ENCODE measurements around the gene RLF. TPM values are rescaled to one million over a fixed set of nuclear protein-coding genes. Genes with fewer than 3 reads are reported as not detected.

RLF gene
- total and polyA plus RNA-seq, 9 donors, result 6.9 to 29.3 (median 18.0) TPM

- Histone ChIP-seq H3K4me3 (no peak overlapping the region), H3K27ac (no peak overlapping the region), H3K9me3 (no peaks in the 10 kb centered on the region), H3K4me1 (ENCODE audit: insufficient read depth) (no peaks in the 10 kb centered on the region), H3K36me3 (no peaks in the 10 kb centered on the region), H3K27me3 (no peaks in the 10 kb centered on the region)
- TF ChIP-seq, protein P1, sequence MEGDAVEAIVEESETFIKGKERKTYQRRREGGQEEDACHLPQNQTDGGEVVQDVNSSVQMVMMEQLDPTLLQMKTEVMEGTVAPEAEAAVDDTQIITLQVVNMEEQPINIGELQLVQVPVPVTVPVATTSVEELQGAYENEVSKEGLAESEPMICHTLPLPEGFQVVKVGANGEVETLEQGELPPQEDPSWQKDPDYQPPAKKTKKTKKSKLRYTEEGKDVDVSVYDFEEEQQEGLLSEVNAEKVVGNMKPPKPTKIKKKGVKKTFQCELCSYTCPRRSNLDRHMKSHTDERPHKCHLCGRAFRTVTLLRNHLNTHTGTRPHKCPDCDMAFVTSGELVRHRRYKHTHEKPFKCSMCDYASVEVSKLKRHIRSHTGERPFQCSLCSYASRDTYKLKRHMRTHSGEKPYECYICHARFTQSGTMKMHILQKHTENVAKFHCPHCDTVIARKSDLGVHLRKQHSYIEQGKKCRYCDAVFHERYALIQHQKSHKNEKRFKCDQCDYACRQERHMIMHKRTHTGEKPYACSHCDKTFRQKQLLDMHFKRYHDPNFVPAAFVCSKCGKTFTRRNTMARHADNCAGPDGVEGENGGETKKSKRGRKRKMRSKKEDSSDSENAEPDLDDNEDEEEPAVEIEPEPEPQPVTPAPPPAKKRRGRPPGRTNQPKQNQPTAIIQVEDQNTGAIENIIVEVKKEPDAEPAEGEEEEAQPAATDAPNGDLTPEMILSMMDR (IDR thresholded peaks at IDR 0.05), result no peak
- TF ChIP-seq POLR2A (IDR thresholded peaks at IDR 0.05), result no peak
- no peak for TF ChIP-seq EP300 (IDR thresholded peaks at IDR 0.05)
- no peak for DNase-seq
- intact Hi-C loops (cut with DNase I), result no loop called here
- whole genome bisulfite sequencing, 3 donors, result 50 to 57% (median 53%) methylated on average over 2 of the region's 2 CpGs
Measured at GRCh38 chr1:40243351-40243750, 82.2 kb downstream of the RLF start.

DNA sequence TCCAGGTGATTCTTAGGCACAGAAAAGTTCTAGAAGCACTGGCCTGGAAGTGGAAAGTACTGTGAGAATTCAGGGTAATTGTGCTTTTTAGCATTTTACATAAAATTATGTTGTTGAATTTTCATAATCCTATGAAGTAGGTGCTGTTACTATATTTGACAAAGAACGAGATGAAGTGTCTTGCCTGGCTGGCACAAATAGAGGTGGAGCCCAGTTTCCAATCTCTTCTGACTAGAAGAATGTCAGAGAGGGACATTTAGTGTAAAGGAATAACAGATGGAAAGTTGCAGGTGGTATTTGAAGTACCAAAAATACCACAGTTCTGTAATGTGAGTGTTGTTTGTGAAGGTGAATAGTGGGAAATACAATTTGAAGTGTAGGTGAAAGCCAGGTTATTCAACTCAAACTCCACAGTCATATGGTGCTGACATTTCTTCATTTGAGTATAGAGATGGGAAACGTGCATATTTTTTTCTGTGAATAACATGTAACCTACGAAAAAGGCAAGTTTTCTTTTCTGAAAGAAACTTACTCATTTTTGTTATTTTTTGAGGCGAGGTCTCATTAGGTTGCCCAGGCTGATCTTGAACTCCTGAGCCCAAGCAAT, 83.1 kb downstream of the RLF start:
- Histone ChIP-seq H3K9me3 (no peaks in the 10 kb centered on the region), H3K36me3 (no peaks in the 10 kb centered on the region), H3K4me1 (ENCODE audit: insufficient read depth) (no peaks in the 10 kb centered on the region), H3K27ac (no peak overlapping the region), H3K27me3 (no peaks in the 10 kb centered on the region), H3K4me3 (no peak overlapping the region)
- DNase-seq, result no peak
- WGBS, 3 donors, result 56 to 67% (median 60%) methylated on average over 4 of the region's 4 CpGs
- TF ChIP-seq POLR2A (IDR thresholded peaks at IDR 0.05) (no peak), EP300 (IDR thresholded peaks at IDR 0.05) (no peak)
- TF ChIP-seq, protein P1 (IDR thresholded peaks at IDR 0.05), result no peak
- intact Hi-C loops (cut with DNase I), result no loop called here

DNA sequence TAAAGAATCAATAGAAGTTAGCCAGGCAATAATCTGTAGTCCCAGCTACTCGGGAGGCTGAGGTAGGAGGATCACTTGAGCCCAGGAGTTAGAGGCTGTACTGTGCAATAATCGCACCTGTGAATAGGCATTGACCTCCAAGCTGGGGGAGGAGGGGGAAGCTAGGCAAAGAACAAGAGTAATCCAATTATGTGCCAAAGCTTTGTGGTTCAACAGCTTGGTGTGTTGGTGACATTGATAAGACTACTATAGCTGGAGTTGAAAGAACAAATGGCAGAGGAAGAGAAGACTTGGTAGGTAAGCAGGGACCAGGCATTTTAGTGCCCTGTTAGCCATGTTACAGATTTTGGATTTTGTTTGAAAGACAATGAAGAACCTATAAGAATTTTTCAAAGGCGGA, 84.5 kb downstream of the RLF start:
- Histone ChIP-seq H3K27me3 (no peaks in the 10 kb centered on the region), H3K9me3 (no peaks in the 10 kb centered on the region), H3K4me3 (no peak overlapping the region), H3K4me1 (ENCODE audit: insufficient read depth) (no peaks in the 10 kb centered on the region), H3K27ac (no peak overlapping the region), H3K36me3 (no peaks in the 10 kb centered on the region)
- DNase-seq, result no peak
- WGBS, 3 donors, result 87 to 95% (median 92%) methylated on average over 3 of the region's 3 CpGs
- TF ChIP-seq, protein P1 (IDR thresholded peaks at IDR 0.05), result no peak
- TF ChIP-seq POLR2A (IDR thresholded peaks at IDR 0.05) (no peak), EP300 (IDR thresholded peaks at IDR 0.05) (no peak)
- intact Hi-C loops (cut with DNase I), result no loop called here

- Histone ChIP-seq H3K9me3 (no peaks in the 10 kb centered on the region), H3K27ac (no peak within 1 kb of the TSS), H3K27me3 (no peaks in the 10 kb centered on the region), H3K4me3 (no peak within 1 kb of the TSS), H3K4me1 (ENCODE audit: insufficient read depth) (no peaks in the 10 kb centered on the region), H3K36me3 (no peaks in the 10 kb centered on the region)
- WGBS, 3 donors, result 52 to 83% (median 79%) methylated on average over 1 of the region's 1 CpG
- DNase-seq, result no peak
- intact Hi-C loops (cut with DNase I), result no loop called here
- TF ChIP-seq, protein P1 (IDR thresholded peaks at IDR 0.05), result no peak
- no peak for TF ChIP-seq EP300 (IDR thresholded peaks at IDR 0.05)
- TF ChIP-seq POLR2A (IDR thresholded peaks at IDR 0.05), result no peak
Measured at GRCh38 chr1:40247655-40248054, 86.5 kb downstream of the RLF start, which contains the start of gene TMCO2. Gene TMCO2 (plus strand): TSS chr1:40247937. CDS start chr1:40247994, 57 bp downstream.
